Coronary artery (tissue), 2 donors: ENCODE results near the gene PTF1A.

Experiments used
- DNase-seq: peaks from one replicate; pipeline ENCODE4 v3.0.0-alpha.2; 2017; ENCODE audit warnings: low spot score
- H3K27ac ChIP-seq, 2 donors: fragments of 200-600 bp; sonication (generic); one replicate each; pipeline ENCODE4 v1.5.1; 2016 to 2019
- H3K4me3 ChIP-seq: fragments of 200-600 bp; sonication (generic); 2 replicates; pipeline ENCODE4 v1.5.1; 2016; ENCODE audit warnings: mild to moderate bottlenecking, moderate library complexity
- CTCF ChIP-seq: fragments of 200-600 bp; sonication (generic); IDR thresholded peaks from one replicate; pipeline ENCODE4 v1.5.1; 2019; ENCODE audit warnings: antibody characterized with exemption

Gene PTF1A

GRCh38 chr10:23172429-23173213, 19.5 kb upstream of the PTF1A start:
- Histone ChIP-seq H3K4me3 (no peak overlapping the region), H3K27ac (no peak overlapping the region)
- no peak for TF ChIP-seq CTCF
- no peak for DNase-seq

GRCh38 chr10:23173214-23174073, 18.7 kb upstream of the PTF1A start:
- Histone ChIP-seq H3K27ac (no peak overlapping the region), H3K4me3 (peak overlapping the region; percentile 36)
- TF ChIP-seq CTCF = no peak
- no peak for DNase-seq

GRCh38 chr10:23174074-23174976, 17.8 kb upstream of the PTF1A start:
- H3K4me3 ChIP-seq = peak overlapping the region; percentile 36

GRCh38 chr10:23174977-23175512, 17.1 kb upstream of the PTF1A start:
- no peak overlapping the region for H3K27ac ChIP-seq
- DNase-seq = no peak
- H3K4me3 ChIP-seq = no peak overlapping the region
- no peak for TF ChIP-seq CTCF

More at GRCh38 chr10:23174074-23174976, 17.8 kb upstream of the PTF1A start:
- no peak overlapping the region for H3K27ac ChIP-seq
- no peak for DNase-seq
- no peak for TF ChIP-seq CTCF

GRCh38 chr10:23186178-23186577, 5.9 kb upstream of the PTF1A start:
- DNase-seq = no peak
- Histone ChIP-seq H3K27ac (no peak overlapping the region), H3K4me3 (no peak overlapping the region)
- no peak for TF ChIP-seq CTCF

- Histone ChIP-seq H3K27ac (no peak overlapping the region), H3K4me3 (no peak overlapping the region)
- TF ChIP-seq CTCF = no peak
- DNase-seq = no peak
Measured at GRCh38 chr10:23186697-23187096, 5.4 kb upstream of the PTF1A start.
